A673 (cell line): ENCODE measurements around the gene SEC31A. TPM values are rescaled to one million over a fixed set of nuclear protein-coding genes. Genes with fewer than 3 reads are reported as not detected.

ENCODE experiments used
- BruUV-seq: library from RNA; stranded (reverse); fragments of 400-500 nt; replicated peaks from 2 replicates; lab custom pipeline; 2021; lab: Mats Ljungman, UMichigan
- CTCF ChIA-PET: fragments of 300-600 bp; sonication (Branson Sonifier 250); formaldehyde crosslinking; loops from one replicate; lab custom pipeline; 2022; ENCODE audit warnings: antibody characterized with exemption; lab: Charles Lee
- POLR2A ChIA-PET: fragments of 300-600 bp; sonication (Branson Sonifier 250); formaldehyde crosslinking; loops from one replicate; lab custom pipeline; 2022; ENCODE audit warnings: antibody characterized with exemption; ENCODE audit not compliant: low non-redundant PET; lab: Charles Lee
- DNase-seq: peaks from one replicate; pipeline ENCODE4 v3.0.0-alpha.2; 2015; ENCODE audit warnings: low spot score
- H3K27ac ChIP-seq: fragments of 200-600 bp; sonication (generic); 2 replicates; pipeline ENCODE4 v1.5.1; 2016; ENCODE audit warnings: mixed run types, low read depth, mild to moderate bottlenecking, mixed read lengths, antibody characterized with exemption, low read length; ENCODE audit not compliant: poor library complexity, severe bottlenecking
- H3K27me3 ChIP-seq: fragments of 200-600 bp; sonication (generic); replicated peaks from 2 replicates; pipeline ENCODE4 v1.6.1; 2017; ENCODE audit warnings: mixed run types, low read depth, mild to moderate bottlenecking, mixed read lengths, antibody characterized with exemption, low read length; ENCODE audit not compliant: insufficient read depth, poor library complexity
- H3K36me3 ChIP-seq: fragments of 200-600 bp; sonication (generic); 2 replicates; pipeline ENCODE4 v1.6.1; 2016; ENCODE audit warnings: mixed run types, mild to moderate bottlenecking, mixed read lengths, antibody characterized with exemption, low read length; ENCODE audit not compliant: insufficient read depth, poor library complexity, severe bottlenecking
- H3K4me1 ChIP-seq: fragments of 200-600 bp; sonication (generic); 2 replicates; pipeline ENCODE4 v1.6.1; 2017; ENCODE audit warnings: mixed run types, mild to moderate bottlenecking, mixed read lengths, antibody characterized with exemption, low read length; ENCODE audit not compliant: insufficient read depth, poor library complexity, severe bottlenecking
- H3K4me3 ChIP-seq: fragments of 200-600 bp; sonication (generic); 2 replicates; pipeline ENCODE4 v1.5.1; 2016; ENCODE audit warnings: low read depth, mixed run types, mild to moderate bottlenecking, mixed read lengths, low read length; ENCODE audit not compliant: poor library complexity, severe bottlenecking
- H3K9me3 ChIP-seq: fragments of 200-600 bp; sonication (generic); 2 replicates; pipeline ENCODE4 v1.6.1; 2016; ENCODE audit warnings: mixed run types, low read depth, mild to moderate bottlenecking, mixed read lengths, antibody characterized with exemption, low read length; ENCODE audit not compliant: poor library complexity, severe bottlenecking
- EZH2 ChIP-seq: fragments of 200-600 bp; sonication (generic); IDR thresholded peaks from 2 replicates; pipeline ENCODE4 v1.6.1; 2017; ENCODE audit warnings: borderline replicate concordance, low read depth, mild to moderate bottlenecking, mixed read lengths, antibody characterized with exemption, low read length; ENCODE audit not compliant: poor library complexity, severe bottlenecking
- intact Hi-C: fragments of 100-400 bp; cut with micrococcal nuclease; formaldehyde crosslinking; loops from one replicate; pipeline ENCODE4 v1.10.0; 2022; ENCODE audit not compliant: unreplicated experiment
- total RNA-seq: library from RNA; stranded (reverse); gene quantifications from 2 replicates; pipeline ENCODE4 v1.2.3, GENCODE V29; 2021
- TF ChIP-seq, protein P1 (sequence below): fragments of 300-800, 200-600 bp; sonication (generic); conservative IDR thresholded peaks from 2 replicates; pipeline ENCODE4 v1.5.1; 2017; ENCODE audit warnings: low read depth, mild to moderate bottlenecking, antibody characterized with exemption, low read length, moderate library complexity, mixed read lengths

The SEC31A gene
- total RNA-seq, 1 experiment from 2014 or later = 96.9 TPM

GRCh38 chr4:82909326-82909725, 18.4 kb upstream of the SEC31A start:
- TF ChIP-seq, protein P1, sequence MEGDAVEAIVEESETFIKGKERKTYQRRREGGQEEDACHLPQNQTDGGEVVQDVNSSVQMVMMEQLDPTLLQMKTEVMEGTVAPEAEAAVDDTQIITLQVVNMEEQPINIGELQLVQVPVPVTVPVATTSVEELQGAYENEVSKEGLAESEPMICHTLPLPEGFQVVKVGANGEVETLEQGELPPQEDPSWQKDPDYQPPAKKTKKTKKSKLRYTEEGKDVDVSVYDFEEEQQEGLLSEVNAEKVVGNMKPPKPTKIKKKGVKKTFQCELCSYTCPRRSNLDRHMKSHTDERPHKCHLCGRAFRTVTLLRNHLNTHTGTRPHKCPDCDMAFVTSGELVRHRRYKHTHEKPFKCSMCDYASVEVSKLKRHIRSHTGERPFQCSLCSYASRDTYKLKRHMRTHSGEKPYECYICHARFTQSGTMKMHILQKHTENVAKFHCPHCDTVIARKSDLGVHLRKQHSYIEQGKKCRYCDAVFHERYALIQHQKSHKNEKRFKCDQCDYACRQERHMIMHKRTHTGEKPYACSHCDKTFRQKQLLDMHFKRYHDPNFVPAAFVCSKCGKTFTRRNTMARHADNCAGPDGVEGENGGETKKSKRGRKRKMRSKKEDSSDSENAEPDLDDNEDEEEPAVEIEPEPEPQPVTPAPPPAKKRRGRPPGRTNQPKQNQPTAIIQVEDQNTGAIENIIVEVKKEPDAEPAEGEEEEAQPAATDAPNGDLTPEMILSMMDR = no peak
- Histone ChIP-seq H3K4me3 (no peak overlapping the region), H3K36me3 (no peaks in the 10 kb centered on the region), H3K9me3 (no peaks in the 10 kb centered on the region), H3K4me1 (no peaks in the 10 kb centered on the region), H3K27me3 (no peaks in the 10 kb centered on the region), H3K27ac (no peak overlapping the region)
- no peak for DNase-seq
- ChIA-PET CTCF (no interaction called here), POLR2A (no interaction called here)
- BruUV-seq = no TSS peak
- intact Hi-C loops = no loop called here

DNA sequence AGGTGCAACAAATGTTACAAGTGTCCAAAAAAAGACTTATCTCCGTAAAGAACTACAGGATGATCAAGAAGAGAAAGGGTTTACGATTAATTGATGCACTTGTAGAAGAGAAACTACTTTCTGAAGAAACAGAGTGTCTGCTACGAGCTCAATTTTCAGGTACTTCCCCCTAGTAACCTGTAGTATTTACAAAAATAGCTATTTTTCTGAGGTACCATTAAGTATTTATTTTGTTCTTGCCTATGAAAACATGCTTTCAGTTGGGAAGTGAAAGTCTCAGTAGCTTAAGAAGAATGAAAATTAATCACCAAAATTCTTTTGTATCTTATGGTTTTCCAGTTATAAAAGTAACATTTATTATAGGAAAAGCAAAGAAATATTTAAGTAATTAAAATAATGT, 15.5 kb upstream of the SEC31A start:
- intact Hi-C loops = no loop called here
- no TSS peak for BruUV-seq
- POLR2A ChIA-PET = no interaction called here
- Histone ChIP-seq H3K9me3 (no peaks in the 10 kb centered on the region), H3K4me3 (no peak overlapping the region), H3K27me3 (no peaks in the 10 kb centered on the region), H3K36me3 (no peaks in the 10 kb centered on the region), H3K4me1 (no peaks in the 10 kb centered on the region), H3K27ac (no peak overlapping the region)
- CTCF ChIA-PET = no interaction called here
- DNase-seq = no peak
- TF ChIP-seq, protein P1 = no peak
- no peak for TF ChIP-seq EZH2

DNA sequence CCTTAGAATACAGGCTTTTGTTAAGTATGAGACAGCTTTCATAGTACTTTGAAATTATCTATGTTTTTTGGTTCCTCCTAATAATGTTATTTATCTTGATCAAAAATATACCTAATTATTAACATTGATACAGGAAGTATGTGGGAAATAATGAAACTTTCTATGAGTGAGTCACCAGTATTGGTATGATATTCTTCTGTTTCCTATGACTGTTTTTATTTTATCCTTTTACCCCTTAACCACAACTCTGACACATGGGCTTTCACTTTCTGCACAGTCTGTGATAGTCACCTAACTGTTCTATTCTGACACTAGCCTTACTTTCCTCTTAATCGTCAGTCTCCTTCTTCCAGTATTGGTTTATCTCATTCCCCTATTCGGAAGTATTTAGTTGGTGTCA, 14.3 kb upstream of the SEC31A start:
- BruUV-seq = no TSS peak
- H3K36me3 ChIP-seq = no peaks in the 10 kb centered on the region
- intact Hi-C loops = no loop called here
- no peaks in the 10 kb centered on the region for H3K4me1 ChIP-seq
- DNase-seq = no peak
- H3K9me3 ChIP-seq = no peaks in the 10 kb centered on the region
- ChIA-PET POLR2A (no interaction called here), CTCF (no interaction called here)
- no peak overlapping the region for H3K4me3 ChIP-seq
- TF ChIP-seq, protein P1 = no peak
- no peak for TF ChIP-seq EZH2
- no peak overlapping the region for H3K27ac ChIP-seq
- H3K27me3 ChIP-seq = no peaks in the 10 kb centered on the region
